DND-41 (cell line): ENCODE measurements around the gene RMI1.

Source experiments
- ATAC-seq: fragments of 200-7000 bp; cut with Tn5 transposase; 3 replicates; pipeline ENCODE4 v1.9.1; 2021; ENCODE audit warnings: low read depth; ENCODE audit not compliant: insufficient read depth
- DNase-seq: peaks from one replicate; pipeline ENCODE4 v3.0.0-alpha.2; 2020
- H2AFZ ChIP-seq: 2 replicates; pipeline ENCODE4 v1.6.0; 2012; ENCODE audit warnings: low read depth, low read length
- H3K27ac ChIP-seq: 2 replicates; pipeline ENCODE4 v1.5.1; 2012; ENCODE audit warnings: low read length, inconsistent platforms
- H3K27me3 ChIP-seq: fragments of 200-600 bp; sonication (generic); 2 replicates; pipeline ENCODE4 v1.6.0; 2012; ENCODE audit warnings: low read length, mild to moderate bottlenecking, inconsistent platforms; ENCODE audit not compliant: insufficient read depth, poor library complexity
- H3K36me3 ChIP-seq: 2 replicates; pipeline ENCODE4 v1.5.1; 2012; ENCODE audit warnings: low read length, inconsistent platforms; ENCODE audit not compliant: insufficient read depth
- H3K4me1 ChIP-seq: 2 replicates; pipeline ENCODE4 v1.5.1; 2012; ENCODE audit warnings: mild to moderate bottlenecking, low read length; ENCODE audit not compliant: insufficient read depth
- H3K4me2 ChIP-seq: 2 replicates; pipeline ENCODE4 v1.6.0; 2012; ENCODE audit warnings: mild to moderate bottlenecking, moderate library complexity, low read length, inconsistent platforms; ENCODE audit not compliant: insufficient read depth
- H3K4me3 ChIP-seq, 2 experiments: fragments of 200-600 bp in 1 of 2; shearing (Covaris generic) in 1 of 2; 2 replicates each; pipeline ENCODE4 v1.5.1; 2012 to 2016; ENCODE audit warnings: inconsistent platforms in 2 of 2, low read length in 2 of 2, mild to moderate bottlenecking in 2 of 2, low read depth in 1 of 2, moderate library complexity in 1 of 2
- H3K79me2 ChIP-seq: 2 replicates; pipeline ENCODE4 v1.6.0; 2012; ENCODE audit warnings: low read length, inconsistent platforms; ENCODE audit not compliant: insufficient read depth
- H3K9ac ChIP-seq: 2 replicates; pipeline ENCODE4 v1.6.0; 2012; ENCODE audit warnings: low read depth, mild to moderate bottlenecking, inconsistent platforms, low read length, moderate library complexity
- H3K9me3 ChIP-seq: 2 replicates; pipeline ENCODE4 v1.5.1; 2012; ENCODE audit warnings: low read length, moderate library complexity, mild to moderate bottlenecking, inconsistent platforms; ENCODE audit not compliant: insufficient read depth, severe bottlenecking
- H4K20me1 ChIP-seq: 2 replicates; pipeline ENCODE4 v1.6.0; 2012; ENCODE audit warnings: low read length; ENCODE audit not compliant: insufficient read depth
- EZH2 ChIP-seq: IDR thresholded peaks from 3 replicates; pipeline ENCODE4 v1.6.1; 2012; ENCODE audit warnings: borderline replicate concordance, low read depth, mild to moderate bottlenecking, moderate library complexity, low read length, inconsistent platforms; ENCODE audit not compliant: severe bottlenecking
- TF ChIP-seq, protein P1 (sequence below): IDR thresholded peaks from 2 replicates; pipeline ENCODE4 v1.5.1; 2012; ENCODE audit warnings: borderline replicate concordance, low read length, moderate library complexity, mild to moderate bottlenecking; ENCODE audit not compliant: poor library complexity, severe bottlenecking; ENCODE audit errors: extremely low read depth

RMI1 gene

DNA sequence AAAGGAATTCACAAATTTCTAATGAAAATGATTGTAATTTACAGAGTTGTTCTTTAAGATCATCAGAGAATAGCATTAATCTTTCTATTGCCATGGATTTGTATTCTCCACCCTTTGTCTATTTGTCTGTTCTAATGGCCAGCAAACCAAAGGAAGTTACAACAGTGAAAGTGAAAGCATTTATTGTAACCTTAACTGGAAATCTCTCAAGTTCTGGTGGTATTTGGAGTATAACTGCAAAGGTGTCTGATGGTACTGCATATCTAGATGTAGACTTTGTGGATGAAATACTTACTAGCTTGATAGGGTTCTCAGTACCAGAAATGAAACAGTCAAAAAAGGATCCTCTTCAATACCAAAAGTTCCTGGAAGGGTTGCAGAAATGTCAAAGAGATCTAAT is 21.7 kb downstream of the RMI1 start:
- ATAC-seq (peak; percentile 97), DNase-seq (no peak)
- TF ChIP-seq EZH2, result no peak
- TF ChIP-seq, protein P1, sequence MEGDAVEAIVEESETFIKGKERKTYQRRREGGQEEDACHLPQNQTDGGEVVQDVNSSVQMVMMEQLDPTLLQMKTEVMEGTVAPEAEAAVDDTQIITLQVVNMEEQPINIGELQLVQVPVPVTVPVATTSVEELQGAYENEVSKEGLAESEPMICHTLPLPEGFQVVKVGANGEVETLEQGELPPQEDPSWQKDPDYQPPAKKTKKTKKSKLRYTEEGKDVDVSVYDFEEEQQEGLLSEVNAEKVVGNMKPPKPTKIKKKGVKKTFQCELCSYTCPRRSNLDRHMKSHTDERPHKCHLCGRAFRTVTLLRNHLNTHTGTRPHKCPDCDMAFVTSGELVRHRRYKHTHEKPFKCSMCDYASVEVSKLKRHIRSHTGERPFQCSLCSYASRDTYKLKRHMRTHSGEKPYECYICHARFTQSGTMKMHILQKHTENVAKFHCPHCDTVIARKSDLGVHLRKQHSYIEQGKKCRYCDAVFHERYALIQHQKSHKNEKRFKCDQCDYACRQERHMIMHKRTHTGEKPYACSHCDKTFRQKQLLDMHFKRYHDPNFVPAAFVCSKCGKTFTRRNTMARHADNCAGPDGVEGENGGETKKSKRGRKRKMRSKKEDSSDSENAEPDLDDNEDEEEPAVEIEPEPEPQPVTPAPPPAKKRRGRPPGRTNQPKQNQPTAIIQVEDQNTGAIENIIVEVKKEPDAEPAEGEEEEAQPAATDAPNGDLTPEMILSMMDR, result no peak
- Histone ChIP-seq H3K9ac (no peak overlapping the region), H3K9me3 (no peaks in the 10 kb centered on the region), H3K4me3 (no peak overlapping the region), H3K79me2 (peaks cover 26% of the 10 kb centered on the region), H3K4me1 (peaks cover 16% of the 10 kb centered on the region; the same call in 1 of the 2 replicates), H2AFZ (no peak overlapping the region), H3K27me3 (no peaks in the 10 kb centered on the region), H4K20me1 (peaks cover 11% of the 10 kb centered on the region; the same call in 1 of the 2 replicates), H3K4me2 (no peak overlapping the region), H3K36me3 (peaks cover 47% of the 10 kb centered on the region), H3K27ac (0 out of 2 replicates have a peak overlapping the region, but pooled peaks have one; percentile 15)

DNA sequence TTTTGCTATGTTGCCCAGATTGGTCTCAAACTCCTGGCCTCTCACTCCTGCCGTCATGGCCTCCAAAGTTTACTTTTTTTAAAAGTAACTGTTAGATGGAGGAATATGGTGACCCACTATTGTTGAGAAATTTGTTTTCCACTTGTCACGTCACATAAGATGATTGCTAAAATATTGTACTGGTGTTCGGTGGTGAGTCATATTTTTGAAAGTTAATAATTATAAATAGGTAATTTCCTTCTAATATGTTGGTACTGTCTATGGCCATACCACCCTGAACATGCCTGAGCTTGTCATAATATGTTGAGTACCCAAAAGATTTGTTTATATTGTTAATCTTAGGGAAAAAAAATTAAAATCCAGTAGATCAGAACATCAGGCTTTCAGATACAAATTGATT is 22.6 kb downstream of the RMI1 start:
- ATAC-seq, result no peak

GRCh38 chr9:84007662-84008061 is 27.1 kb downstream of the RMI1 start:
- DNase-seq, result no peak
- Histone ChIP-seq H3K36me3 (peaks cover 17% of the 10 kb centered on the region), H3K9ac (no peak overlapping the region), H3K27ac (no peak overlapping the region), H3K9me3 (no peaks in the 10 kb centered on the region), H3K4me2 (no peak overlapping the region), H3K4me1 (no peaks in the 10 kb centered on the region), H3K27me3 (no peaks in the 10 kb centered on the region), H4K20me1 (peaks cover 7% of the 10 kb centered on the region; the same call in 1 of the 2 replicates), H3K79me2 (0 out of 2 replicates have a peak, but pooled peaks cover 7% of the 10 kb centered on the region), H2AFZ (no peak overlapping the region), H3K4me3 (no peak overlapping the region)
- ATAC-seq, result no peak
- TF ChIP-seq, protein P1, result no peak
- TF ChIP-seq EZH2, result no peak

More for the DNA sequence above, 22.6 kb downstream of the RMI1 start:
- Histone ChIP-seq H3K4me1 (peaks cover 16% of the 10 kb centered on the region; the same call in 1 of the 2 replicates), H3K27me3 (no peaks in the 10 kb centered on the region), H3K9me3 (no peaks in the 10 kb centered on the region), H3K36me3 (peaks cover 47% of the 10 kb centered on the region), H2AFZ (no peak overlapping the region), H3K27ac (no peak overlapping the region), H3K79me2 (peaks cover 19% of the 10 kb centered on the region), H3K4me3 (no peak overlapping the region), H3K4me2 (no peak overlapping the region), H4K20me1 (peaks cover 7% of the 10 kb centered on the region; the same call in 1 of the 2 replicates), H3K9ac (no peak overlapping the region)
- no peak for DNase-seq
- TF ChIP-seq, protein P1, result no peak
- no peak for TF ChIP-seq EZH2
